WI38 (cell line): ENCODE results near the gene KIF16B.

ENCODE experiments used
- H3K4me3 ChIP-seq: 2 replicates; pipeline ENCODE4 v1.5.1; 2011; ENCODE audit warnings: low read depth, mild to moderate bottlenecking, control low read depth, low read length
- TF ChIP-seq, protein P1 (sequence below): IDR thresholded peaks from 2 replicates; pipeline ENCODE4 v1.5.1; 2012; ENCODE audit warnings: low read depth, mild to moderate bottlenecking, control low read depth, low read length

The KIF16B gene

DNA sequence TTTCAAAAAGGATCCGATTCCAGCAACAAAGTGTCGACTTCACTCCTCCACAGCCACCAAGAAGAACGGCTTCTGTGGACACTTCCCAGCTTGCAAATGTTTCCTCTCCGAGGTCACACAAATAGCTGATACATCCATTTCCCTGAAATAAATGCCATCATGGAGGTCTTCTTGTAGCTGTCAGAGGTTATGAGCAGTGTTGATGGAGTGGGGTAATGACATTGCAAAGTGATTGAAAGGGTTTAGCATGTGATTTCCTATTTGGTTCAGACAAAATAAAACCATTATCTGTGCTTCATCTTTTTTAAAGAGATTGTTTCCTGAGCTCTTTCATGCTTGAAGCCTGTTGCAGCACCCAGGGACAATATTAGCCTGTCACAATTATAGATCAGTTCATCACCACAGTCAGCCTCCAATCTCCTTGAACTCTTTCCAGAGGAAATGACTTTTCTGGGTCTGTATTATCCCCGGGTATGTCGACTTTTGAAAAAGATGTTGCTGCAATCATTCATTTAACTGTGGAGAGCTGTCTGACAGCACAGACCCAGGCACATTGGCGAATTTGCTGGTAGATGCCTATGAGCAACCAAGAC, 16.9 kb upstream of the KIF16B start:
- TF ChIP-seq, protein P1, sequence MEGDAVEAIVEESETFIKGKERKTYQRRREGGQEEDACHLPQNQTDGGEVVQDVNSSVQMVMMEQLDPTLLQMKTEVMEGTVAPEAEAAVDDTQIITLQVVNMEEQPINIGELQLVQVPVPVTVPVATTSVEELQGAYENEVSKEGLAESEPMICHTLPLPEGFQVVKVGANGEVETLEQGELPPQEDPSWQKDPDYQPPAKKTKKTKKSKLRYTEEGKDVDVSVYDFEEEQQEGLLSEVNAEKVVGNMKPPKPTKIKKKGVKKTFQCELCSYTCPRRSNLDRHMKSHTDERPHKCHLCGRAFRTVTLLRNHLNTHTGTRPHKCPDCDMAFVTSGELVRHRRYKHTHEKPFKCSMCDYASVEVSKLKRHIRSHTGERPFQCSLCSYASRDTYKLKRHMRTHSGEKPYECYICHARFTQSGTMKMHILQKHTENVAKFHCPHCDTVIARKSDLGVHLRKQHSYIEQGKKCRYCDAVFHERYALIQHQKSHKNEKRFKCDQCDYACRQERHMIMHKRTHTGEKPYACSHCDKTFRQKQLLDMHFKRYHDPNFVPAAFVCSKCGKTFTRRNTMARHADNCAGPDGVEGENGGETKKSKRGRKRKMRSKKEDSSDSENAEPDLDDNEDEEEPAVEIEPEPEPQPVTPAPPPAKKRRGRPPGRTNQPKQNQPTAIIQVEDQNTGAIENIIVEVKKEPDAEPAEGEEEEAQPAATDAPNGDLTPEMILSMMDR: no peak
- no peak overlapping the region for H3K4me3 ChIP-seq

DNA sequence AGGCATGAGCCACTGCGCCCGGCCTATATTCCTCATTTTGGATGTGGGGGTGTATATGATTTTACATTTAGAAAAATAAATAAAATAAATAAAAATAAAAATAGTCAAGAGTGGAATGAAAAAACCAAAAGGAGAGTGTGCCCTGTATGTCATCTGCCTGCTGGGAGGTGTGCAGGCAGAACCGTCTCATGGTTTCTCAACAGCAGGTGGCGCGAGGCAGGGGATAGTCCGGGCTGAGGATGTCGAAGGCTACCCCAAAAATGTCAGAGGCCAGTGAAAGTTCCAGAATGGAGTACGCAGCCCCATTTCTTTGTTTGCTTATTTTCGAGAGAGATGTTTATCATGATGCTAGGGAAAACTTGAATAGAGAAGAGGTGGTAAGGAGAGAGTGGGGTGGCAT, 16.4 kb upstream of the KIF16B start:
- TF ChIP-seq, protein P1: no peak

DNA sequence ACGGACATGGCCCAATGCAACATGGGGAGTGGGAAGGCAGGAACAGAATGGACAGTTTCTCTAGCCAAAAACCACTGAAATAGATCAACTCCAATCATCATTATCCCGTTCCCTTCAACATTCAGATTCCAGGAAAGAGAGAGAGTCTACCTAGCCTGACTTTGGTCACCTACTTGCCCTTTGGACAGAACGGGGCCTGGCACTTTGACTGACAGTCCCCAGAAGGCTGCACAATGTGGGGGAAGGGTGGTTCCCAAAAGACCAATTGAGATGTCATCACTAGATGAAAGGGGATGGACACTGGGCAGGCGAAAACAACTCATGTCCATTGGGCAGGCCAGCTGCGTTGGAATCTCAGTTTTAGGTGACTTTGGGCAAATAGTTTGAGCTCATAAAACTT, 15.0 kb upstream of the KIF16B start:
- TF ChIP-seq, protein P1: no peak
- no peak overlapping the region for H3K4me3 ChIP-seq

More for the DNA sequence above, 16.4 kb upstream of the KIF16B start:
- H3K4me3 ChIP-seq: no peak overlapping the region

DNA sequence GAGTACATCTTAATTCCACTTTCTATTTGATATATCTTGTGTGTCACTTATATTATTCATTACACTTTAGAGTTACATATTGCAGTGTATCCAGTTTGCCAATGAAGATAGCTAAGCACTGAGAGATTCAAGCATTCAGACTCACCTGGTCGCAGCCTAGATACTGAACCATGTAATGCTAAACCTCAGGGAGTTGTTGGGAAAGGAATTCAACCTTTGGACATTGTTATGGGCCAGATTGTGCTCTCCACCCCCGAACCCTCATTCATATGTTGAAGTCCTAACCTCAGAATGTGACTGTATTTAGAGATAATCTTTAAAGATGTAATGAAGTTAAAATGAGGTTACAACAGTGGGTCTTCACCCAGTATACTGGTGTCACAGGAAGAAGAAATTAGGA, 13.8 kb upstream of the KIF16B start:
- TF ChIP-seq, protein P1: no peak
- no peak overlapping the region for H3K4me3 ChIP-seq

- TF ChIP-seq, protein P1: no peak
- H3K4me3 ChIP-seq: no peak overlapping the region
Observed at GRCh38 chr20:16583474-16583873, 10.2 kb upstream of the KIF16B start.

DNA sequence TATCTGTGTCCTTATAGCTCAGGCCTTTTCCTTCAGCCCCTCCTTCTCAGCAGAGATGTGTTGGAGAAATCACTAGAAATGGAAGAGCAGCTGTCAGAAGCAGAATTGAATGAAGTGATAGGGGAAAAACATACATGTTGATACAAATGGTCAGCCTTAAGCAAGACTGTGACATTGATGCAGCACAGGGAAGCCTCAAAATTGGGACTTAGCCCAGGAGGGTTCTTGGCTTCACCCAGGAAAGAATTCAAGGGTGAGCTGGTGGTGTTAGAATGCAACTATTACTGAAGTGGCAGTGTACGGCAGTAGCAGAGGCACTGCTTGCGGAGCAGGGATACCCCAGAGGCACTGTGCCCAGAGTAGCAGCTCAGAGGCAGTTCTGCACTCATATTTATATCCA, 8.0 kb upstream of the KIF16B start:
- TF ChIP-seq, protein P1: no peak
- H3K4me3 ChIP-seq: no peak overlapping the region

DNA sequence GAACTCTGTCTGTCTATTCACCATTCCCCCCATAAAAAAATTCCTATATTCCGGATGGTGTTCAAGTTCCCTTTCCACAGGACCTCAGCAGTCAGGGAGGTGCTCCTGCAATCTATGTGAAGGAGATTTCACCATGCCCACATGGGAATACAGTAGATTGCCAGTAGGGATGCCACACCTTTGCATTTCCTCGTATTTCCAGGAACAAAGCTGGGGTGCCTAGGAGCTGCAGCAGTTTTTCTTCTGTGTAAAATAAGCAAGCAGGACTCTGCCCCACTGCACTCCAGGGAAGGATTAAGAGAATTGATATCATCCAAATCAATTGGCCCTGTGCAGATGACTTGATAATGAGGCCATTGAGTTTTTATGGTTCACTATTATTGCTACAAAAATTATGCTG, 7.4 kb upstream of the KIF16B start:
- no peak overlapping the region for H3K4me3 ChIP-seq
- TF ChIP-seq, protein P1: no peak
